GM23338 (cell line): ENCODE results near the gene ADCY7. TPM values are rescaled to one million over a fixed set of nuclear protein-coding genes. Genes with fewer than 3 reads are reported as not detected.

Experiments used
- POLR2AphosphoS5 ChIP-seq: IDR thresholded peaks from 2 replicates; pipeline ENCODE4 v1.6.1; 2016; ENCODE audit warnings: antibody characterized with exemption, low read depth
- STAT1 ChIP-seq: IDR thresholded peaks from one replicate; pipeline ENCODE4 v1.6.1; 2016; ENCODE audit warnings: antibody characterized with exemption; ENCODE audit not compliant: unreplicated experiment
- ZNF114 ChIP-seq: fragments of 250-450 bp; sonication (Bioruptor Pico); IDR thresholded peaks from 2 replicates; pipeline ENCODE4 v1.5.0; 2020; ENCODE audit warnings: mild to moderate bottlenecking, moderate library complexity
- ZNF462 ChIP-seq: fragments of 250-450 bp; sonication (Bioruptor Pico); IDR thresholded peaks from 2 replicates; pipeline ENCODE4 v1.5.0; 2020; ENCODE audit warnings: mild to moderate bottlenecking, moderate library complexity
- polyA plus RNA-seq: library from polyadenylated mRNA; unstranded; fragments of >200 nt; fragmentation: Nextera tagmentation; extraction: Ambion mirVana; gene quantifications from 2 replicates; pipeline ENCODE4 v1.2.1, GENCODE V29; 2016
- total RNA-seq: library from RNA; depleted of rRNA; stranded (reverse); fragments of >200 nt; shearing (Covaris generic); gene quantifications from 2 replicates; pipeline ENCODE4 v1.2.3, GENCODE V29; 2014
- TF ChIP-seq, protein P1 (sequence below): IDR thresholded peaks from one replicate; pipeline ENCODE4 v1.6.1; 2018; ENCODE audit warnings: antibody characterized with exemption; ENCODE audit not compliant: unreplicated experiment

The ADCY7 gene
- total and polyA plus RNA-seq, 2 experiments from 2014 or later = 2.4 to 10.5 TPM

- TF ChIP-seq ZNF462 (no peak), ZNF114 (CRISPR knock-in tag) (no peak), STAT1 (no peak), POLR2AphosphoS5 (no peak)
- TF ChIP-seq, protein P1, sequence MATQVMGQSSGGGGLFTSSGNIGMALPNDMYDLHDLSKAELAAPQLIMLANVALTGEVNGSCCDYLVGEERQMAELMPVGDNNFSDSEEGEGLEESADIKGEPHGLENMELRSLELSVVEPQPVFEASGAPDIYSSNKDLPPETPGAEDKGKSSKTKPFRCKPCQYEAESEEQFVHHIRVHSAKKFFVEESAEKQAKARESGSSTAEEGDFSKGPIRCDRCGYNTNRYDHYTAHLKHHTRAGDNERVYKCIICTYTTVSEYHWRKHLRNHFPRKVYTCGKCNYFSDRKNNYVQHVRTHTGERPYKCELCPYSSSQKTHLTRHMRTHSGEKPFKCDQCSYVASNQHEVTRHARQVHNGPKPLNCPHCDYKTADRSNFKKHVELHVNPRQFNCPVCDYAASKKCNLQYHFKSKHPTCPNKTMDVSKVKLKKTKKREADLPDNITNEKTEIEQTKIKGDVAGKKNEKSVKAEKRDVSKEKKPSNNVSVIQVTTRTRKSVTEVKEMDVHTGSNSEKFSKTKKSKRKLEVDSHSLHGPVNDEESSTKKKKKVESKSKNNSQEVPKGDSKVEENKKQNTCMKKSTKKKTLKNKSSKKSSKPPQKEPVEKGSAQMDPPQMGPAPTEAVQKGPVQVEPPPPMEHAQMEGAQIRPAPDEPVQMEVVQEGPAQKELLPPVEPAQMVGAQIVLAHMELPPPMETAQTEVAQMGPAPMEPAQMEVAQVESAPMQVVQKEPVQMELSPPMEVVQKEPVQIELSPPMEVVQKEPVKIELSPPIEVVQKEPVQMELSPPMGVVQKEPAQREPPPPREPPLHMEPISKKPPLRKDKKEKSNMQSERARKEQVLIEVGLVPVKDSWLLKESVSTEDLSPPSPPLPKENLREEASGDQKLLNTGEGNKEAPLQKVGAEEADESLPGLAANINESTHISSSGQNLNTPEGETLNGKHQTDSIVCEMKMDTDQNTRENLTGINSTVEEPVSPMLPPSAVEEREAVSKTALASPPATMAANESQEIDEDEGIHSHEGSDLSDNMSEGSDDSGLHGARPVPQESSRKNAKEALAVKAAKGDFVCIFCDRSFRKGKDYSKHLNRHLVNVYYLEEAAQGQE = no peak
Observed at GRCh38 chr16:50252082-50252611, 14.2 kb upstream of the ADCY7 start (continued).
